H1 (cell line): ENCODE data around the gene RHD. TPM values are rescaled to one million over a fixed set of nuclear protein-coding genes. Genes with fewer than 3 reads are reported as not detected.
A peak's percentile ranks its signal among the peaks of the same experiment; 100 is the strongest.

ENCODE experiments used
- HDAC6 ChIP-seq: IDR thresholded peaks from one replicate; pipeline ENCODE4 v1.7.1; 2012; ENCODE audit warnings: low read depth, mild to moderate bottlenecking, inconsistent platforms, low read length, moderate library complexity
- RBBP5 ChIP-seq: IDR thresholded peaks from 2 replicates; pipeline ENCODE4 v1.7.1; 2012; ENCODE audit warnings: low read depth, mild to moderate bottlenecking, inconsistent platforms, low read length, moderate library complexity, borderline replicate concordance
- SP1 ChIP-seq: IDR thresholded peaks from 2 replicates; pipeline ENCODE4 v1.6.1; 2011; ENCODE audit warnings: low read depth, low read length
- SP2 ChIP-seq: IDR thresholded peaks from 2 replicates; pipeline ENCODE4 v1.6.1; 2012; ENCODE audit warnings: mild to moderate bottlenecking, low read length, inconsistent platforms
- SP4 ChIP-seq: IDR thresholded peaks from 2 replicates; pipeline ENCODE4 v1.6.1; 2012; ENCODE audit warnings: low read length, inconsistent platforms
- TAF7 ChIP-seq: optimal IDR thresholded peaks from 2 replicates; pipeline ENCODE3; 2011; ENCODE audit warnings: low read depth, mild to moderate bottlenecking, inconsistent platforms, low read length, moderate library complexity, borderline replicate concordance
- TCF12 ChIP-seq: IDR thresholded peaks from 2 replicates; pipeline ENCODE4 v1.6.1; 2011; ENCODE audit warnings: low read depth, mild to moderate bottlenecking, low read length
- polyA plus RNA-seq, 7 experiments: library from polyadenylated mRNA; depleted of rRNA in 3 of 7; stranded (reverse) in 5 of 7; unstranded in 2 of 7; fragments of >200 nt in 5 of 7; fragments of 200-250 nt in 2 of 7; gene quantifications; 1 replicate in 5 of 7; 2 replicates in 1 of 7; 4 replicates in 1 of 7; pipeline versions ENCODE4 v1.2.1 to v1.2.3, GENCODE V29; 2011 to 2013; ENCODE audit warnings: missing spikeins in 2 of 7, mixed read lengths in 2 of 7
- total RNA-seq: library from RNA; stranded (reverse); fragmentation: NEBNext Ultra II Directional; extraction: Animal tissue kit (Norgen Biotek cat#: 25700); gene quantifications from 2 replicates; pipeline ENCODE4 v1.2.1, GENCODE V29; 2021
- TF ChIP-seq, protein P1 (sequence below): fragments of 300-600 bp; sonication (generic); IDR thresholded peaks from 2 replicates; pipeline ENCODE4 v1.7.1; 2012; ENCODE audit warnings: low read length, moderate library complexity, mild to moderate bottlenecking, inconsistent platforms; ENCODE audit not compliant: insufficient replicate concordance
- TF ChIP-seq, protein P2 (sequence below): IDR thresholded peaks from 2 replicates; pipeline ENCODE4 v1.6.1; 2012; ENCODE audit warnings: inconsistent platforms

Gene RHD
- total and polyA plus RNA-seq, 2 of the 8 experiments (the other 6 are each of a cell fraction or from before 2014, with no cell fraction given), result 0.21 TPM; not detected in 1

- TF ChIP-seq, protein P1, sequence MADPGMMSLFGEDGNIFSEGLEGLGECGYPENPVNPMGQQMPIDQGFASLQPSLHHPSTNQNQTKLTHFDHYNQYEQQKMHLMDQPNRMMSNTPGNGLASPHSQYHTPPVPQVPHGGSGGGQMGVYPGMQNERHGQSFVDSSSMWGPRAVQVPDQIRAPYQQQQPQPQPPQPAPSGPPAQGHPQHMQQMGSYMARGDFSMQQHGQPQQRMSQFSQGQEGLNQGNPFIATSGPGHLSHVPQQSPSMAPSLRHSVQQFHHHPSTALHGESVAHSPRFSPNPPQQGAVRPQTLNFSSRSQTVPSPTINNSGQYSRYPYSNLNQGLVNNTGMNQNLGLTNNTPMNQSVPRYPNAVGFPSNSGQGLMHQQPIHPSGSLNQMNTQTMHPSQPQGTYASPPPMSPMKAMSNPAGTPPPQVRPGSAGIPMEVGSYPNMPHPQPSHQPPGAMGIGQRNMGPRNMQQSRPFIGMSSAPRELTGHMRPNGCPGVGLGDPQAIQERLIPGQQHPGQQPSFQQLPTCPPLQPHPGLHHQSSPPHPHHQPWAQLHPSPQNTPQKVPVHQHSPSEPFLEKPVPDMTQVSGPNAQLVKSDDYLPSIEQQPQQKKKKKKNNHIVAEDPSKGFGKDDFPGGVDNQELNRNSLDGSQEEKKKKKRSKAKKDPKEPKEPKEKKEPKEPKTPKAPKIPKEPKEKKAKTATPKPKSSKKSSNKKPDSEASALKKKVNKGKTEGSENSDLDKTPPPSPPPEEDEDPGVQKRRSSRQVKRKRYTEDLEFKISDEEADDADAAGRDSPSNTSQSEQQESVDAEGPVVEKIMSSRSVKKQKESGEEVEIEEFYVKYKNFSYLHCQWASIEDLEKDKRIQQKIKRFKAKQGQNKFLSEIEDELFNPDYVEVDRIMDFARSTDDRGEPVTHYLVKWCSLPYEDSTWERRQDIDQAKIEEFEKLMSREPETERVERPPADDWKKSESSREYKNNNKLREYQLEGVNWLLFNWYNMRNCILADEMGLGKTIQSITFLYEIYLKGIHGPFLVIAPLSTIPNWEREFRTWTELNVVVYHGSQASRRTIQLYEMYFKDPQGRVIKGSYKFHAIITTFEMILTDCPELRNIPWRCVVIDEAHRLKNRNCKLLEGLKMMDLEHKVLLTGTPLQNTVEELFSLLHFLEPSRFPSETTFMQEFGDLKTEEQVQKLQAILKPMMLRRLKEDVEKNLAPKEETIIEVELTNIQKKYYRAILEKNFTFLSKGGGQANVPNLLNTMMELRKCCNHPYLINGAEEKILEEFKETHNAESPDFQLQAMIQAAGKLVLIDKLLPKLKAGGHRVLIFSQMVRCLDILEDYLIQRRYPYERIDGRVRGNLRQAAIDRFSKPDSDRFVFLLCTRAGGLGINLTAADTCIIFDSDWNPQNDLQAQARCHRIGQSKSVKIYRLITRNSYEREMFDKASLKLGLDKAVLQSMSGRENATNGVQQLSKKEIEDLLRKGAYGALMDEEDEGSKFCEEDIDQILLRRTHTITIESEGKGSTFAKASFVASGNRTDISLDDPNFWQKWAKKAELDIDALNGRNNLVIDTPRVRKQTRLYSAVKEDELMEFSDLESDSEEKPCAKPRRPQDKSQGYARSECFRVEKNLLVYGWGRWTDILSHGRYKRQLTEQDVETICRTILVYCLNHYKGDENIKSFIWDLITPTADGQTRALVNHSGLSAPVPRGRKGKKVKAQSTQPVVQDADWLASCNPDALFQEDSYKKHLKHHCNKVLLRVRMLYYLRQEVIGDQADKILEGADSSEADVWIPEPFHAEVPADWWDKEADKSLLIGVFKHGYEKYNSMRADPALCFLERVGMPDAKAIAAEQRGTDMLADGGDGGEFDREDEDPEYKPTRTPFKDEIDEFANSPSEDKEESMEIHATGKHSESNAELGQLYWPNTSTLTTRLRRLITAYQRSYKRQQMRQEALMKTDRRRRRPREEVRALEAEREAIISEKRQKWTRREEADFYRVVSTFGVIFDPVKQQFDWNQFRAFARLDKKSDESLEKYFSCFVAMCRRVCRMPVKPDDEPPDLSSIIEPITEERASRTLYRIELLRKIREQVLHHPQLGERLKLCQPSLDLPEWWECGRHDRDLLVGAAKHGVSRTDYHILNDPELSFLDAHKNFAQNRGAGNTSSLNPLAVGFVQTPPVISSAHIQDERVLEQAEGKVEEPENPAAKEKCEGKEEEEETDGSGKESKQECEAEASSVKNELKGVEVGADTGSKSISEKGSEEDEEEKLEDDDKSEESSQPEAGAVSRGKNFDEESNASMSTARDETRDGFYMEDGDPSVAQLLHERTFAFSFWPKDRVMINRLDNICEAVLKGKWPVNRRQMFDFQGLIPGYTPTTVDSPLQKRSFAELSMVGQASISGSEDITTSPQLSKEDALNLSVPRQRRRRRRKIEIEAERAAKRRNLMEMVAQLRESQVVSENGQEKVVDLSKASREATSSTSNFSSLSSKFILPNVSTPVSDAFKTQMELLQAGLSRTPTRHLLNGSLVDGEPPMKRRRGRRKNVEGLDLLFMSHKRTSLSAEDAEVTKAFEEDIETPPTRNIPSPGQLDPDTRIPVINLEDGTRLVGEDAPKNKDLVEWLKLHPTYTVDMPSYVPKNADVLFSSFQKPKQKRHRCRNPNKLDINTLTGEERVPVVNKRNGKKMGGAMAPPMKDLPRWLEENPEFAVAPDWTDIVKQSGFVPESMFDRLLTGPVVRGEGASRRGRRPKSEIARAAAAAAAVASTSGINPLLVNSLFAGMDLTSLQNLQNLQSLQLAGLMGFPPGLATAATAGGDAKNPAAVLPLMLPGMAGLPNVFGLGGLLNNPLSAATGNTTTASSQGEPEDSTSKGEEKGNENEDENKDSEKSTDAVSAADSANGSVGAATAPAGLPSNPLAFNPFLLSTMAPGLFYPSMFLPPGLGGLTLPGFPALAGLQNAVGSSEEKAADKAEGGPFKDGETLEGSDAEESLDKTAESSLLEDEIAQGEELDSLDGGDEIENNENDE, result no peak
- TF ChIP-seq SP1 (no peak), TAF7 (peak; percentile 9), HDAC6 (no peak), SP2 (no peak), TCF12 (no peak), RBBP5 (no peak), SP4 (no peak)
- TF ChIP-seq, protein P2, sequence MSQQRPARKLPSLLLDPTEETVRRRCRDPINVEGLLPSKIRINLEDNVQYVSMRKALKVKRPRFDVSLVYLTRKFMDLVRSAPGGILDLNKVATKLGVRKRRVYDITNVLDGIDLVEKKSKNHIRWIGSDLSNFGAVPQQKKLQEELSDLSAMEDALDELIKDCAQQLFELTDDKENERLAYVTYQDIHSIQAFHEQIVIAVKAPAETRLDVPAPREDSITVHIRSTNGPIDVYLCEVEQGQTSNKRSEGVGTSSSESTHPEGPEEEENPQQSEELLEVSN, result 0 out of 2 replicates have a peak, but pooled peaks have one; percentile 12
Measured at GRCh38 chr1:25239681-25240541, 32.4 kb upstream of the RHD start (continued).
